ENCODE measurements around the gene APRT. TPM values are rescaled to one million over a fixed set of nuclear protein-coding genes. Genes with fewer than 3 reads are reported as not detected.
A peak's percentile ranks its signal among the peaks of the same experiment; 100 is the strongest.

APRT gene
- polyA plus RNA-seq, 3 donors = 123 to 307 (median 233) TPM

DNA sequence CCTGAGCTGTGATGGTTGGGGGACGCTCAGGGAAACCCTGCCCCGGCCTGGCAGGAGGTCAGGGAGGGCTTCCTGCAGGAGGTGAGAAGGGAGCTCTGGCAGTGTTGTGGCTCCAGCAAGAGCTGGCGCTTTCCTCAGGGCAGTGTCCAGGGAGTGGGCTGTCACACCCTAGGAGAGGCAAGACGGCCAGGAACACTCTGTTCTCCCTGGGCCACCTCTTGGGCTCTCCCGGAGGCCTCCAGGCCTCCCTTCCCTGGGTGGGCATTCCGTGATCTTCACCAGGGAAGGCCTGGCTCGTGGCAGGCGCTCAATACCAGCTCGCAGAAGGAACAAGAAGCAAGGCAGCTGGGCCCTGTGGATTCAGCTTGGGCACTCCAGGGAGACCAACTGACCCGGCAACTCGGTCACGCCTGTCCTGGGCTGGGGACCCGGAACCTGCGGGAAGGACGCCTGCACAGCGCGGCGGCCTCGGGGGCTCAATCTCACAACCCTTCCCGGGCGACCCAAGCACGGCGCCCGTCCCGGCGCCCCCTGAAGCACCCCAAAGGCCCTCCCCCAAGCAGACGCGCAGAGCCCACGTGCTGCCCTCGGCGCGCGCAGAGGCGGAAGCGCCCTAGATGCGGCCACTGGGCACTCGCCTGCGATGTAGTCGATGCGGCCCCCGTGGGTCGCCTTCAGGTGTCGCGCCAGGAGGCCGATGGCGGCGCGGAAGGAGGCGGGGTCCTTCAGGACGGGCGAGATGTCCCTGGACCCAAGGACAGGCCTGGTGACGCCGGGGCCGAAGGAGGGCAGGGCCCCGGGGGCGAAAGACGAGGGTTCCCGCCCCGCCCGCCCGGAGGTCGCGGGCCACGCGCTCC, 588 bp downstream of the APRT start:
- no peaks in the 10 kb centered on the region for H3K9me3 Mint-ChIP-seq
- intact Hi-C loops (cut with micrococcal nuclease) = loop anchor here in 1 of 2 donors (10.0 kb wide), 1 partner anchor 404 kb away; the partner anchor contains the start of gene ZNF778
- peaks cover 19 to 29% of the 10 kb centered on the region in 2 donors for H3K36me3 Mint-ChIP-seq
- no peaks in the 10 kb centered on the region for H3K9me3 ChIP-seq (replicated peaks in 1 of 2; ENCODE audit: control insufficient read depth in 1 of 2, insufficient read depth in 1 of 2, low read length in 2 of 2)
- H3K79me2 ChIP-seq (ENCODE audit: insufficient read depth, low read length) = peaks cover 53% of the 10 kb centered on the region
- H3K27ac ChIP-seq (ENCODE audit: low read depth in 1 of 2, low read length in 2 of 2) = peak overlapping the region; percentile 71 to 93
- peak; percentile 43 to 56 (median 51) for DNase-seq
- H3K36me3 ChIP-seq (replicated peaks in 1 of 2; ENCODE audit: control insufficient read depth in 1 of 2, insufficient read depth in 2 of 2, low read length in 2 of 2) = peaks cover 14 to 25% of the 10 kb centered on the region in 2 donors
- H4K20me1 ChIP-seq (ENCODE audit: insufficient read depth, low read length) = peaks cover 55% of the 10 kb centered on the region
- under 1% methylated on average over 65 of the region's 65 CpGs for WGBS (ENCODE audit: insufficient coverage)
- no peaks in the 10 kb centered on the region for H3K27me3 ChIP-seq (ENCODE audit: control insufficient read depth in 2 of 2, insufficient read depth in 2 of 2, low read length in 2 of 2)
- no peak for TF ChIP-seq CTCF (IDR thresholded peaks at IDR 0.05)
- peaks cover 35 to 42% of the 10 kb centered on the region in 2 donors for H3K4me1 ChIP-seq (ENCODE audit: control insufficient read depth in 1 of 2, insufficient read depth in 2 of 2, low read length in 2 of 2)
- peak overlapping the region; percentile 99 for H3K4me2 ChIP-seq (replicated peaks; ENCODE audit: extremely low read depth, low read length, poor library complexity, severe bottlenecking)
- peak overlapping the region; percentile 78 to 90 for H3K4me3 Mint-ChIP-seq
- peak overlapping the region; percentile 80 for H2AFZ ChIP-seq (ENCODE audit: insufficient read depth, low read depth, low read length, poor library complexity, severe bottlenecking)
- peaks cover 0 to 2% (median 0%) of the 10 kb centered on the region in 3 donors for H3K27me3 Mint-ChIP-seq (ENCODE audit: low read depth in 3 of 3)
- peak overlapping the region; percentile 84 for H3K9ac ChIP-seq (ENCODE audit: insufficient read depth, low read length, poor library complexity, severe bottlenecking)
- peaks cover 28% of the 10 kb centered on the region for H3K4me1 Mint-ChIP-seq
- peak overlapping the region; percentile 40 to 83 (median 58) for H3K4me3 ChIP-seq (replicated peaks in 1 of 3; ENCODE audit: low read depth in 2 of 3, low read length in 3 of 3)
- peak overlapping the region; percentile 73 to 91 (median 88) for H3K27ac Mint-ChIP-seq

GRCh38 chr16:88810166-88810911, 1.4 kb downstream of the APRT start:
- peak overlapping the region; percentile 84 for H3K9ac ChIP-seq (ENCODE audit: insufficient read depth, low read length, poor library complexity, severe bottlenecking)
- no peak for TF ChIP-seq CTCF (IDR thresholded peaks at IDR 0.05)
- peak overlapping the region; percentile 78 to 90 for H3K4me3 Mint-ChIP-seq
- H3K4me3 ChIP-seq (replicated peaks in 1 of 3; ENCODE audit: low read depth in 2 of 3, low read length in 3 of 3) = peak overlapping the region; percentile 40 to 83 (median 58)
- H3K79me2 ChIP-seq (ENCODE audit: insufficient read depth, low read length) = peaks cover 61% of the 10 kb centered on the region
- H3K9me3 Mint-ChIP-seq = no peaks in the 10 kb centered on the region
- peaks cover 14 to 25% of the 10 kb centered on the region in 2 donors for H3K36me3 ChIP-seq (replicated peaks in 1 of 2; ENCODE audit: control insufficient read depth in 1 of 2, insufficient read depth in 2 of 2, low read length in 2 of 2)
- H3K9me3 ChIP-seq (replicated peaks in 1 of 2; ENCODE audit: control insufficient read depth in 1 of 2, insufficient read depth in 1 of 2, low read length in 2 of 2) = no peaks in the 10 kb centered on the region
- WGBS (ENCODE audit: insufficient coverage) = 10% methylated on average over 9 of the region's 12 CpGs
- peaks cover 19 to 30% of the 10 kb centered on the region in 2 donors for H3K36me3 Mint-ChIP-seq
- H3K27me3 Mint-ChIP-seq (ENCODE audit: low read depth in 3 of 3) = peaks cover 0 to 2% (median 0%) of the 10 kb centered on the region in 3 donors
- peaks cover 35 to 43% of the 10 kb centered on the region in 2 donors for H3K4me1 ChIP-seq (ENCODE audit: control insufficient read depth in 1 of 2, insufficient read depth in 2 of 2, low read length in 2 of 2)
- H2AFZ ChIP-seq (ENCODE audit: insufficient read depth, low read depth, low read length, poor library complexity, severe bottlenecking) = no peak overlapping the region
- H3K27me3 ChIP-seq (ENCODE audit: control insufficient read depth in 2 of 2, insufficient read depth in 2 of 2, low read length in 2 of 2) = no peaks in the 10 kb centered on the region
- H3K4me1 Mint-ChIP-seq = peaks cover 28% of the 10 kb centered on the region
- peak overlapping the region; percentile 99 for H3K4me2 ChIP-seq (replicated peaks; ENCODE audit: extremely low read depth, low read length, poor library complexity, severe bottlenecking)
- DNase-seq = peak; percentile 55 to 87 (median 58)
- H3K27ac Mint-ChIP-seq = peak overlapping the region; percentile 46 to 91 (median 86)
- intact Hi-C loops (cut with micrococcal nuclease) = loop anchor here in 1 of 2 donors (10.0 kb wide), 1 partner anchor 404 kb away; the partner anchor contains the start of gene ZNF778
- H3K27ac ChIP-seq (ENCODE audit: low read depth in 1 of 2, low read length in 2 of 2) = peak overlapping the region; percentile 71 to 93
- H4K20me1 ChIP-seq (ENCODE audit: insufficient read depth, low read length) = peaks cover 47% of the 10 kb centered on the region
